ENCODE data around the gene FLOT2.
"Not testable (repeated sequence)": the region's sequence is repeated elsewhere in the genome, so short reads cannot be mapped to it uniquely, and the experiment has no call there.

FLOT2 gene

GRCh38 chr17:28912938-28913333 is 15.4 kb upstream of the FLOT2 start:
- DNase-seq = no peak

- DNase-seq = no peak
Measured at GRCh38 chr17:28912281-28912937, 14.9 kb upstream of the FLOT2 start.

- no peak for DNase-seq
Measured at GRCh38 chr17:28911411-28912045, 14.0 kb upstream of the FLOT2 start.

- DNase-seq = no peak
Measured at GRCh38 chr17:28910534-28910933, 13.0 kb upstream of the FLOT2 start.

- no peak for DNase-seq
Measured at GRCh38 chr17:28908640-28909167, 11.2 kb upstream of the FLOT2 start.

GRCh38 chr17:28907709-28908475 is 10.4 kb upstream of the FLOT2 start:
- DNase-seq = no peak

- DNase-seq = no peak
Measured at GRCh38 chr17:28906706-28907438, 9.3 kb upstream of the FLOT2 start.

GRCh38 chr17:28906276-28906675 is 8.7 kb upstream of the FLOT2 start:
- no peak for DNase-seq

- DNase-seq = no peak
Measured at GRCh38 chr17:28904800-28905199, 7.3 kb upstream of the FLOT2 start.

- DNase-seq = not testable (repeated sequence)
Measured at GRCh38 chr17:28903546-28903841, 6.0 kb upstream of the FLOT2 start.

GRCh38 chr17:28902819-28903545 is 5.4 kb upstream of the FLOT2 start, which contains the start of gene DHRS13:
TSS of gene DHRS13 (minus strand) at chr17:28903079. CDS start at chr17:28902944, 135 bp downstream.
- peak; percentile 95 for DNase-seq

- peak; percentile 43 for DNase-seq
Measured at GRCh38 chr17:28901866-28902818, 4.6 kb upstream of the FLOT2 start.

GRCh38 chr17:28900986-28901726 is 3.6 kb upstream of the FLOT2 start:
- DNase-seq = no peak

GRCh38 chr17:28899212-28899815 is 1.8 kb upstream of the FLOT2 start:
- DNase-seq = no peak

- no peak for DNase-seq
Measured at GRCh38 chr17:28898527-28898955, 1.0 kb upstream of the FLOT2 start.

- peak; percentile 42 for DNase-seq
Measured at GRCh38 chr17:28897769-28898526, 415 bp upstream of the FLOT2 start.

GRCh38 chr17:28896491-28896883 is 1.0 kb downstream of the FLOT2 start:
- DNase-seq = no peak

- DNase-seq = no peak
Measured at GRCh38 chr17:28895794-28896447, 1.6 kb downstream of the FLOT2 start.

All from CD4-positive, alpha-beta T cell treated with Interleukin-4 for 4 hours (primary cell).